ENCODE data around the gene GLRX5. TPM values are rescaled to one million over a fixed set of nuclear protein-coding genes. Genes with fewer than 3 reads are reported as not detected.

The GLRX5 gene
- total RNA-seq, 1 experiment from 2014 or later: 62.2 TPM

Other genes with a start within 250 kb of the GLRX5 start
- gene CLMN, start 215.1 kb upstream of the GLRX5 start, total RNA-seq (2021): 7.6 and 8.4 TPM in 2 replicates
- 0.11 and 0.13 TPM in 2 replicates for gene SYNE3, start 18.4 kb upstream of the GLRX5 start, total RNA-seq (2021)
- 3.6 and 3.8 TPM in 2 replicates for gene TCL1B, start 151.4 kb downstream of the GLRX5 start, total RNA-seq (2021)
- gene TCL1A, start 179.1 kb downstream of the GLRX5 start, total RNA-seq (2021): 0.31 TPM in 1 of 2 replicates, not detected in the other